ENCODE measurements around the gene C1QTNF5. TPM values are rescaled to one million over a fixed set of nuclear protein-coding genes. Genes with fewer than 3 reads are reported as not detected.

C1QTNF5 gene
- total and polyA plus RNA-seq, 2 experiments from 2014 or later: 13.7 to 18.0 TPM

GRCh38 chr11:119377961-119378667 lies 37.4 kb upstream of the C1QTNF5 start:
- Histone ChIP-seq H3K79me2 (no peaks in the 10 kb centered on the region), H3K4me2 (no peak overlapping the region)

DNA sequence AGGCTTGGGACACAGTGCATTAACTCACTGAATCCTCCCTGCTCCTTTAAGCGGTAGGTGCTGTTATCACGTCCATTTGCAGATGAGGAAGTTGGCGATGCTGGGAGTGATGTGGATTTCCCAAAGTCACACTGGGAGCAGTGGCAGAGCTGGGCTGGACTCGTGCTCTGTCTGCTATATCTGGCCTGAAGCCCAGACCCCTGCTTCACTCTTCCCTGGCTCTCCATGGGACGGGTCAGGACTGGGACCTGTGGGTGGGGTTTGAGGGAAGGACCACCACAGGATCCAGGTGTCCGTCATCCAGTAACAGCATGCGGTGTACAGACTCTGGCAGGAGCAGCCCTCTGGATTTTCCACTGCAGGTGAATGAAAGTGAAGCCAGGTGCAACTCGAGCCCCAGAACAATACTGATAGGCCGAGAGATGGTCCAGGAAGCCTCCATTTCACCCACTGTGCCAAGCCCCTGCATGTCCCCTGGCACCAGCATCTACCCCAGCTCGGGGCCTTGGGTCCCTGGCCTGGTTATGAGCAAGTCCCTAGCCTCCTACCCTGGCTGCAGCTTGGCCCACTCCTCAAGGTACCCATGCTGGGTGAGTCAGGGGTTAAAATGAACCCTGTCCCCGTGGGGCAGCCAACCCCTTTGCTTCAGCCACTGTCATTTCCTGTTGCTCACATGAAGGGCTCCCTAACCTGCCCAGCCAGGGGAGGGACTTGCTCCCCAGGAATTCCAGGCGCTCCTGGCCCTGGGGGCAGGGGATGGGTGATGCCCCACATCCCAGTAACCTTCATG lies 36.6 kb upstream of the C1QTNF5 start:
- no peaks in the 10 kb centered on the region for H4K20me1 ChIP-seq (ENCODE audit: insufficient read depth, poor library complexity, severe bottlenecking)
- H3K27me3 ChIP-seq: no peaks in the 10 kb centered on the region
- TF ChIP-seq EZH2phosphoT487 (IDR thresholded peaks at IDR 0.05; ENCODE audit: low read depth, severe bottlenecking, unreplicated experiment) (no peak), EZH2 (IDR thresholded peaks at IDR 0.05; ENCODE audit: borderline replicate concordance) (no peak), CTCF (IDR thresholded peaks at IDR 0.05; ENCODE audit: poor library complexity) (no peak)
- WGBS (ENCODE audit: low lambda C conversion rate, missing lambda C conversion rate): 71% methylated on average over 12 of the region's 12 CpGs
- no peaks in the 10 kb centered on the region for H3K36me3 ChIP-seq (replicated peaks; ENCODE audit: insufficient read depth, low read depth)
- H3K27ac ChIP-seq: no peak overlapping the region
- no peak overlapping the region for H2AFZ ChIP-seq
- no peak for DNase-seq (ENCODE audit: low spot score)
- peaks cover 20% of the 10 kb centered on the region for H3K4me1 ChIP-seq (ENCODE audit: insufficient read depth)
- H3K9me3 ChIP-seq (ENCODE audit: low read depth): no peaks in the 10 kb centered on the region
- no peaks in the 10 kb centered on the region for H3K9me2 ChIP-seq (replicated peaks; ENCODE audit: insufficient read depth)
- no peak overlapping the region for H3K4me3 ChIP-seq
- no peak overlapping the region for H3K4me2 ChIP-seq
- H3K79me2 ChIP-seq: no peaks in the 10 kb centered on the region

More at GRCh38 chr11:119377961-119378667, 37.4 kb upstream of the C1QTNF5 start:
- no peak overlapping the region for H2AFZ ChIP-seq
- no peaks in the 10 kb centered on the region for H3K27me3 ChIP-seq
- TF ChIP-seq CTCF (IDR thresholded peaks at IDR 0.05; ENCODE audit: poor library complexity): no peak
- TF ChIP-seq EZH2phosphoT487 (IDR thresholded peaks at IDR 0.05; ENCODE audit: low read depth, severe bottlenecking, unreplicated experiment): no peak
- no peak for TF ChIP-seq EZH2 (IDR thresholded peaks at IDR 0.05; ENCODE audit: borderline replicate concordance)
- peaks cover 20% of the 10 kb centered on the region for H3K4me1 ChIP-seq (ENCODE audit: insufficient read depth)
- 67% methylated on average over 6 of the region's 6 CpGs for WGBS (ENCODE audit: low lambda C conversion rate, missing lambda C conversion rate)
- H3K9me3 ChIP-seq (ENCODE audit: low read depth): no peaks in the 10 kb centered on the region
- no peak overlapping the region for H3K4me3 ChIP-seq
- H4K20me1 ChIP-seq (ENCODE audit: insufficient read depth, poor library complexity, severe bottlenecking): no peaks in the 10 kb centered on the region
- DNase-seq (ENCODE audit: low spot score): no peak
- H3K36me3 ChIP-seq (replicated peaks; ENCODE audit: insufficient read depth, low read depth): no peaks in the 10 kb centered on the region
- H3K9me2 ChIP-seq (replicated peaks; ENCODE audit: insufficient read depth): no peaks in the 10 kb centered on the region
- H3K27ac ChIP-seq: no peak overlapping the region

DNA sequence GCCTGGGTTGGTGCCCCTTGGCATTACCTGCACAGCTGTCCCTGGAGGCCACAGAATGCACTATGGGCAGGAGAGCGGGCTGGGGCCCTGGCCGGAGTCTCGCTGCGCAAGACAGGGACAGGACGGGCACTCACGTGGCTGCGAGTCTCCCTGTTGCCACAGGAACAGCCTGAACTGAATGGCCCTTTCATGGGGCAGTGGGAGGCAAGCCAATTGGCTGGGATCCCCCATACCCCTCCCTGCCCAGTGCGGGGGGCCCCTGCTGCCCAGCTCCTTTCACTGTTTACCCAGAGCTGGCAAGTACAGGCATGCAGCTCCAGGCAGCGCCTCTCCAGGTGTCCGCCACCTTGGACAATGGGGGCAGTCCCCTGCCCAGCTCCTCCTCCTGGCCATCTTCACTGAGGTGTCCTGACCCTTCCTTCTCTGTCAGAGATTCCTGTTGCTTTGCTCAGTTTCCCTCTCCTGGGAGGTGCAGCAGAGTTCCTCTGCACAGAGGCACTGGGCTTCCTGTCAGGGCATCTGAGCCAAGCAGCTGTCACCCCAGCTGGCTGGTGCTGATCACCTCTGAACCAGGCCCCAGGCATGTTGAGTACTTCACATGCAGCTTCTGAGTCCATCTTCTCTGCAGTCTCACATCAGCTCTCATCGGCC lies 35.6 kb upstream of the C1QTNF5 start:
- no peak for DNase-seq (ENCODE audit: low spot score)
- Histone ChIP-seq H2AFZ (no peak overlapping the region), H3K4me3 (no peak overlapping the region), H4K20me1 (ENCODE audit: insufficient read depth, poor library complexity, severe bottlenecking) (no peaks in the 10 kb centered on the region), H3K27ac (no peak overlapping the region), H3K36me3 (replicated peaks; ENCODE audit: insufficient read depth, low read depth) (no peaks in the 10 kb centered on the region), H3K9me3 (ENCODE audit: low read depth) (no peaks in the 10 kb centered on the region), H3K27me3 (no peaks in the 10 kb centered on the region), H3K4me2 (no peak overlapping the region), H3K79me2 (no peaks in the 10 kb centered on the region), H3K9me2 (replicated peaks; ENCODE audit: insufficient read depth) (no peaks in the 10 kb centered on the region), H3K4me1 (ENCODE audit: insufficient read depth) (peaks cover 14% of the 10 kb centered on the region)
- 79% methylated on average over 11 of the region's 11 CpGs for WGBS (ENCODE audit: low lambda C conversion rate, missing lambda C conversion rate)
- TF ChIP-seq EZH2phosphoT487 (IDR thresholded peaks at IDR 0.05; ENCODE audit: low read depth, severe bottlenecking, unreplicated experiment) (no peak), EZH2 (IDR thresholded peaks at IDR 0.05; ENCODE audit: borderline replicate concordance) (no peak), CTCF (IDR thresholded peaks at IDR 0.05; ENCODE audit: poor library complexity) (no peak)

Measured in hepatocyte (in vitro differentiated cells).